ENCODE results near the gene PTAFR.
A peak's percentile ranks its signal among the peaks of the same experiment; 100 is the strongest.

Gene PTAFR

DNA sequence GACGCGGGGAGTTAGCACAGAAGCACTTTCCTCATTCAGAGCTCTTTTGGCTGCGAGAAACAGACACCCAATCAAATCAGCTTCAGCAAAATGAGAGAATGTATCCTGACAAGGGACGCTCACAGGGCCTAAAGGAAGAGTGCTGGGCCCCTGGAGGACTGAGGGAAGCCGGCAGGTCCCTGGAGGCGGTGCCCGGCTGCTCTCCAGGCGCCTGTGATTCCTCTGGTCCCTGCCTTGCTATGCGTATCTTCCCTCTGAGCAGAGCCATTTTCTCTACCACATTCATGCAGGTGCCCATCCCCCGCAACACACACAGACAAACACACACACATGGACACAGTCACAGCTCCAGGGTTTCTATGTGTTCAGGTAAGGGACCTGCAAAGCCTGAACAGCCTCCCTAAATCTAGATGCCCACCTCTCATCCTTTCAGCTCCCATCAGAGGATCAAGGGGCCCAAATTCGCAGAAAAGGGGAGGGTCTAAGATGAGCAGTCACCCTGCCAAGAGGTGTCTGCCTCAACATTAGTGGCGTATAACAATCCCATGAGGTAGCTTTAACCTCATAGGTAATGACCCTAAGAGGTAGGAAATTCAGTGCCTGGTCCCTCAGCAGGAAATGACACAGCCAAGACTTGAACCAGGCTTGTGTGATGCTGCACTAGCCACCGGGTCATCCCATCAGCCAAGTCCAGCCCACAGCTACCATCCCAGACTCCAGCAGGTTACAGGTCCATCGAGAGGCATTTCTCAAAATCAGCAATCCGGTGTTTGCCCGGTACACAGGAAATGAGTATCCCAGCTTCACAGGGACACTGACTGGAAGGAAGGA is 29.0 kb downstream of the PTAFR start:
- H3K27ac ChIP-seq (replicated peaks) = no peak overlapping the region
- no peak overlapping the region for H3K4me3 ChIP-seq (replicated peaks; ENCODE audit: insufficient read depth, low read length)
- no peak for DNase-seq (ENCODE audit: low read depth in 1 of 2, low spot score in 1 of 2)
- H3K27me3 ChIP-seq (ENCODE audit: insufficient read depth, poor library complexity, severe bottlenecking) = no peaks in the 10 kb centered on the region
- TF ChIP-seq SPI1 (IDR thresholded peaks at IDR 0.05; ENCODE audit: borderline replicate concordance, low read depth) (no peak), GABPA (IDR thresholded peaks at IDR 0.05; ENCODE audit: low read depth) (no peak), POLR2AphosphoS5 (IDR thresholded peaks at IDR 0.05; ENCODE audit: low read depth) (no peak)
- TF ChIP-seq, protein P1, sequence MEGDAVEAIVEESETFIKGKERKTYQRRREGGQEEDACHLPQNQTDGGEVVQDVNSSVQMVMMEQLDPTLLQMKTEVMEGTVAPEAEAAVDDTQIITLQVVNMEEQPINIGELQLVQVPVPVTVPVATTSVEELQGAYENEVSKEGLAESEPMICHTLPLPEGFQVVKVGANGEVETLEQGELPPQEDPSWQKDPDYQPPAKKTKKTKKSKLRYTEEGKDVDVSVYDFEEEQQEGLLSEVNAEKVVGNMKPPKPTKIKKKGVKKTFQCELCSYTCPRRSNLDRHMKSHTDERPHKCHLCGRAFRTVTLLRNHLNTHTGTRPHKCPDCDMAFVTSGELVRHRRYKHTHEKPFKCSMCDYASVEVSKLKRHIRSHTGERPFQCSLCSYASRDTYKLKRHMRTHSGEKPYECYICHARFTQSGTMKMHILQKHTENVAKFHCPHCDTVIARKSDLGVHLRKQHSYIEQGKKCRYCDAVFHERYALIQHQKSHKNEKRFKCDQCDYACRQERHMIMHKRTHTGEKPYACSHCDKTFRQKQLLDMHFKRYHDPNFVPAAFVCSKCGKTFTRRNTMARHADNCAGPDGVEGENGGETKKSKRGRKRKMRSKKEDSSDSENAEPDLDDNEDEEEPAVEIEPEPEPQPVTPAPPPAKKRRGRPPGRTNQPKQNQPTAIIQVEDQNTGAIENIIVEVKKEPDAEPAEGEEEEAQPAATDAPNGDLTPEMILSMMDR (IDR thresholded peaks at IDR 0.05; ENCODE audit: insufficient read depth, low read length) = no peak
- TF ChIP-seq, protein P2, sequence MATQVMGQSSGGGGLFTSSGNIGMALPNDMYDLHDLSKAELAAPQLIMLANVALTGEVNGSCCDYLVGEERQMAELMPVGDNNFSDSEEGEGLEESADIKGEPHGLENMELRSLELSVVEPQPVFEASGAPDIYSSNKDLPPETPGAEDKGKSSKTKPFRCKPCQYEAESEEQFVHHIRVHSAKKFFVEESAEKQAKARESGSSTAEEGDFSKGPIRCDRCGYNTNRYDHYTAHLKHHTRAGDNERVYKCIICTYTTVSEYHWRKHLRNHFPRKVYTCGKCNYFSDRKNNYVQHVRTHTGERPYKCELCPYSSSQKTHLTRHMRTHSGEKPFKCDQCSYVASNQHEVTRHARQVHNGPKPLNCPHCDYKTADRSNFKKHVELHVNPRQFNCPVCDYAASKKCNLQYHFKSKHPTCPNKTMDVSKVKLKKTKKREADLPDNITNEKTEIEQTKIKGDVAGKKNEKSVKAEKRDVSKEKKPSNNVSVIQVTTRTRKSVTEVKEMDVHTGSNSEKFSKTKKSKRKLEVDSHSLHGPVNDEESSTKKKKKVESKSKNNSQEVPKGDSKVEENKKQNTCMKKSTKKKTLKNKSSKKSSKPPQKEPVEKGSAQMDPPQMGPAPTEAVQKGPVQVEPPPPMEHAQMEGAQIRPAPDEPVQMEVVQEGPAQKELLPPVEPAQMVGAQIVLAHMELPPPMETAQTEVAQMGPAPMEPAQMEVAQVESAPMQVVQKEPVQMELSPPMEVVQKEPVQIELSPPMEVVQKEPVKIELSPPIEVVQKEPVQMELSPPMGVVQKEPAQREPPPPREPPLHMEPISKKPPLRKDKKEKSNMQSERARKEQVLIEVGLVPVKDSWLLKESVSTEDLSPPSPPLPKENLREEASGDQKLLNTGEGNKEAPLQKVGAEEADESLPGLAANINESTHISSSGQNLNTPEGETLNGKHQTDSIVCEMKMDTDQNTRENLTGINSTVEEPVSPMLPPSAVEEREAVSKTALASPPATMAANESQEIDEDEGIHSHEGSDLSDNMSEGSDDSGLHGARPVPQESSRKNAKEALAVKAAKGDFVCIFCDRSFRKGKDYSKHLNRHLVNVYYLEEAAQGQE (IDR thresholded peaks at IDR 0.05; ENCODE audit: insufficient replicate concordance, low read depth) = no peak

DNA sequence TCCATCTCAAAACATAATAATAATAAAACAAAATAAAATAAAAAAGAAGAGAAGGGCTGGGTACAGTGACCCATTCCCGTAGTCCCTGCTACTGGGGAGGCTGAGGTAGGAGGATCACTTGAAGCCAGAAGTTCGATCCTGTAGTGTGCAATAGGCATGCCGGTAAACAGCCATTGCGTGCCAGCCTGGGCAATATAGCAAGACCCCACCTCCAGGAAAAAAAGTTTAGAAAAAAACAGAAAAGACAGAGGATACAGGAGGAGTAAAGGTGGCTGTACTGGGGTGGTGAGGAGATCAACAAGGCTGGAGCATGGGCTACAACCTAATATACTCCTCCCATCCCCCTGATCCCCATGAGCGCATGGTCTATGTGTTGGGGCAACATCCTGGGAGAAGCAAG is 30.8 kb downstream of the PTAFR start:
- TF ChIP-seq GABPA (IDR thresholded peaks at IDR 0.05; ENCODE audit: low read depth) (no peak), POLR2AphosphoS5 (IDR thresholded peaks at IDR 0.05; ENCODE audit: low read depth) (no peak), SPI1 (IDR thresholded peaks at IDR 0.05; ENCODE audit: borderline replicate concordance, low read depth) (no peak)
- TF ChIP-seq, protein P1 (IDR thresholded peaks at IDR 0.05; ENCODE audit: insufficient read depth, low read length) = no peak
- TF ChIP-seq, protein P2 (IDR thresholded peaks at IDR 0.05; ENCODE audit: insufficient replicate concordance, low read depth) = no peak
- no peak overlapping the region for H3K4me3 ChIP-seq (replicated peaks; ENCODE audit: insufficient read depth, low read length)
- DNase-seq (ENCODE audit: low read depth in 1 of 2, low spot score in 1 of 2) = no peak
- H3K27ac ChIP-seq (replicated peaks) = no peak overlapping the region
- H3K27me3 ChIP-seq (ENCODE audit: insufficient read depth, poor library complexity, severe bottlenecking) = no peaks in the 10 kb centered on the region

DNA sequence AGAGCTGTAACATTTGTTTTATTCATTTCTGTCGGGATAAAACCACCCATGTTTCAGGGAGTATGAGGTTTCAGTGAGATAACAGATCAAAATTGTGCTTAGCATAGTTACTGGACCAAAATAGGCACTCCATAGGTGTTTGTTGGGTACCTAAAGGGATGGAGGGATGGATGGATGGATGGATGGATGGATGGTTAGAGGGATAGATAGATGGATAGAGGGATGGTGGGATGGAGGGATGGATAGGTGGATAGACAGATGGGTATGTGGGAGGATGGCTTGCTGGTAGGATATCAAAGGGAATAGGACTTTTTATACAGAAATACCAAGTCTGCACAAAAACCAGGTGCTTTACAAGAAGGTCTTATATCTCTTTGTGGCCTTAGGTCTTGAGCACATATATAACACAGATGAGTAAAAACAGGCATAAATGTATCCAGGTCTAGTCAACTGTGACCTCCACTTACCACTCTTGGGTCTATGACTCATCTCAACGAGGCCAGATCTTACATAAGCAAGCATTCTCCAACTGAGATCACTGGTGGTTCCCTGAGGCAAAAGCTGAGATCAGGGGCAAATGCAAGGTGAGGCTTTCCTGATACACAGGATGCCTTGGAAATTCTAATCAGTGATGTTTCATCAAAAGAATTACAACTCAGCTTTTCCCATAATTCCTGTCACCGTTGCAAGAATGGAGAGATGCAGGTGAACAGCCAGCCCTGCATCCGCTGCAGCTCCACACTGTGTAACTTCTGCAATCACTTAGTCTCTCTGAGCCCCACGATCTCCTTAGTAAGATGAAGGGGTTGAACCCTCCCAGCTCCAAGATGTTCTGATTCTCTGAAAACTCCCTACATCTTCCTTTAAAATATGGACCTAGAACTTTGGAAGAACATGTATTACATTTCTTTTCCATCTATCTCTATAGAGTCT is 32.0 kb downstream of the PTAFR start:
- Histone ChIP-seq H3K4me3 (replicated peaks; ENCODE audit: insufficient read depth, low read length) (no peak overlapping the region), H3K27me3 (ENCODE audit: insufficient read depth, poor library complexity, severe bottlenecking) (no peaks in the 10 kb centered on the region), H3K27ac (replicated peaks) (no peak overlapping the region)
- peak; percentile 26 to 68 for DNase-seq (ENCODE audit: low read depth in 1 of 2, low spot score in 1 of 2)
- TF ChIP-seq SPI1 (IDR thresholded peaks at IDR 0.05; ENCODE audit: borderline replicate concordance, low read depth) (no peak), GABPA (IDR thresholded peaks at IDR 0.05; ENCODE audit: low read depth) (no peak), POLR2AphosphoS5 (IDR thresholded peaks at IDR 0.05; ENCODE audit: low read depth) (no peak)
- TF ChIP-seq, protein P1 (IDR thresholded peaks at IDR 0.05; ENCODE audit: insufficient read depth, low read length) = no peak
- TF ChIP-seq, protein P2 (IDR thresholded peaks at IDR 0.05; ENCODE audit: insufficient replicate concordance, low read depth) = no peak
